ENCODE measurements around the gene ACTN1.

ACTN1 gene

GRCh38 chr14:68932231-68932630 lies 46.9 kb downstream of the ACTN1 start:
- H3K36me3 ChIP-seq (ENCODE audit: insufficient read depth, insufficient read length, low read length): peaks cover 62% of the 10 kb centered on the region
- H3K27me3 ChIP-seq (ENCODE audit: insufficient read depth, insufficient read length): no peaks in the 10 kb centered on the region
- no peaks in the 10 kb centered on the region for H3K9me3 ChIP-seq (ENCODE audit: insufficient read depth, low read length)
- TF ChIP-seq ZNF274 (IDR thresholded peaks at IDR 0.05; ENCODE audit: low read depth, low read length) (no peak), SUZ12 (IDR thresholded peaks at IDR 0.05; ENCODE audit: extremely low read depth, insufficient read depth, insufficient read length) (no peak), YY1 (IDR thresholded peaks at IDR 0.05; ENCODE audit: insufficient read depth, insufficient read length) (no peak)
- no peaks in the 10 kb centered on the region for H3K4me1 ChIP-seq (ENCODE audit: insufficient read depth, insufficient read length)
- no peak for DNase-seq (ENCODE audit: low read depth, low spot score)
- no peak overlapping the region for H3K4me3 ChIP-seq (ENCODE audit: insufficient read length, low read depth)
- H3K9ac ChIP-seq (ENCODE audit: insufficient read length, low read depth): no peak overlapping the region

- Histone ChIP-seq H3K4me1 (ENCODE audit: insufficient read depth, insufficient read length) (no peaks in the 10 kb centered on the region), H3K9me3 (ENCODE audit: insufficient read depth, low read length) (no peaks in the 10 kb centered on the region), H3K27me3 (ENCODE audit: insufficient read depth, insufficient read length) (no peaks in the 10 kb centered on the region), H3K4me3 (ENCODE audit: insufficient read length, low read depth) (no peak overlapping the region), H3K9ac (ENCODE audit: insufficient read length, low read depth) (no peak overlapping the region), H3K36me3 (ENCODE audit: insufficient read depth, insufficient read length, low read length) (peaks cover 63% of the 10 kb centered on the region)
- TF ChIP-seq SUZ12 (IDR thresholded peaks at IDR 0.05; ENCODE audit: extremely low read depth, insufficient read depth, insufficient read length) (no peak), YY1 (IDR thresholded peaks at IDR 0.05; ENCODE audit: insufficient read depth, insufficient read length) (no peak), ZNF274 (IDR thresholded peaks at IDR 0.05; ENCODE audit: low read depth, low read length) (no peak)
- DNase-seq (ENCODE audit: low read depth, low spot score): no peak
Measured at GRCh38 chr14:68931474-68932051, 47.5 kb downstream of the ACTN1 start.

DNA sequence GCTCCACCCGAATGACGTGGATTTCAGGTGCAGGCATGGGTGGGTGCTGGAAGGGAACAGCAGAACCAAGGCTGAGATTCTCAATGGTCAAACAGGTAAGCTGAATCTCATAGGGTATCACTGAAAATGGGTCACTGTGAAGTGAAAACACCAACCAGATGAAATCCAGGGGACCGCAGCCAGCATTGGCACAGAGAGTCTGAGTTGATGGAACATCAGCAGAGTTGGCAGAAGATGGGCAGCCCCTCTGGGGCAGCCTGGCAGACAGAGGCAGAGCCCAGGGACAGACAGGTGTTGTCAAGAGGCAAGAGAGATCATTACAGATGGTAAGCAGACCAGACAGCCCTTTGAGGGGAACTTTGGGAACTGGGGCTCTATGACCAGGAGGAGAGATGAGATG lies 48.0 kb downstream of the ACTN1 start:
- DNase-seq (ENCODE audit: low read depth, low spot score): no peak
- peaks cover 1% of the 10 kb centered on the region for H3K4me1 ChIP-seq (ENCODE audit: insufficient read depth, insufficient read length)
- TF ChIP-seq YY1 (IDR thresholded peaks at IDR 0.05; ENCODE audit: insufficient read depth, insufficient read length) (no peak), ZNF274 (IDR thresholded peaks at IDR 0.05; ENCODE audit: low read depth, low read length) (no peak), SUZ12 (IDR thresholded peaks at IDR 0.05; ENCODE audit: extremely low read depth, insufficient read depth, insufficient read length) (no peak)
- no peak overlapping the region for H3K9ac ChIP-seq (ENCODE audit: insufficient read length, low read depth)
- H3K36me3 ChIP-seq (ENCODE audit: insufficient read depth, insufficient read length, low read length): peaks cover 64% of the 10 kb centered on the region
- H3K4me3 ChIP-seq (ENCODE audit: insufficient read length, low read depth): no peak overlapping the region
- H3K27me3 ChIP-seq (ENCODE audit: insufficient read depth, insufficient read length): no peaks in the 10 kb centered on the region
- no peaks in the 10 kb centered on the region; the same call in 1 of the 2 replicates for H3K9me3 ChIP-seq (ENCODE audit: insufficient read depth, low read length)

GRCh38 chr14:68929623-68930307 lies 49.3 kb downstream of the ACTN1 start:
- H3K9ac ChIP-seq (ENCODE audit: insufficient read length, low read depth): no peak overlapping the region
- TF ChIP-seq ZNF274 (IDR thresholded peaks at IDR 0.05; ENCODE audit: low read depth, low read length): no peak
- TF ChIP-seq SUZ12 (IDR thresholded peaks at IDR 0.05; ENCODE audit: extremely low read depth, insufficient read depth, insufficient read length): no peak
- TF ChIP-seq YY1 (IDR thresholded peaks at IDR 0.05; ENCODE audit: insufficient read depth, insufficient read length): no peak
- H3K27me3 ChIP-seq (ENCODE audit: insufficient read depth, insufficient read length): no peaks in the 10 kb centered on the region
- no peak for DNase-seq (ENCODE audit: low read depth, low spot score)
- no peak overlapping the region for H3K4me3 ChIP-seq (ENCODE audit: insufficient read length, low read depth)
- no peaks in the 10 kb centered on the region; the same call in 1 of the 2 replicates for H3K9me3 ChIP-seq (ENCODE audit: insufficient read depth, low read length)
- peaks cover 73% of the 10 kb centered on the region for H3K36me3 ChIP-seq (ENCODE audit: insufficient read depth, insufficient read length, low read length)
- H3K4me1 ChIP-seq (ENCODE audit: insufficient read depth, insufficient read length): peaks cover 9% of the 10 kb centered on the region

DNA sequence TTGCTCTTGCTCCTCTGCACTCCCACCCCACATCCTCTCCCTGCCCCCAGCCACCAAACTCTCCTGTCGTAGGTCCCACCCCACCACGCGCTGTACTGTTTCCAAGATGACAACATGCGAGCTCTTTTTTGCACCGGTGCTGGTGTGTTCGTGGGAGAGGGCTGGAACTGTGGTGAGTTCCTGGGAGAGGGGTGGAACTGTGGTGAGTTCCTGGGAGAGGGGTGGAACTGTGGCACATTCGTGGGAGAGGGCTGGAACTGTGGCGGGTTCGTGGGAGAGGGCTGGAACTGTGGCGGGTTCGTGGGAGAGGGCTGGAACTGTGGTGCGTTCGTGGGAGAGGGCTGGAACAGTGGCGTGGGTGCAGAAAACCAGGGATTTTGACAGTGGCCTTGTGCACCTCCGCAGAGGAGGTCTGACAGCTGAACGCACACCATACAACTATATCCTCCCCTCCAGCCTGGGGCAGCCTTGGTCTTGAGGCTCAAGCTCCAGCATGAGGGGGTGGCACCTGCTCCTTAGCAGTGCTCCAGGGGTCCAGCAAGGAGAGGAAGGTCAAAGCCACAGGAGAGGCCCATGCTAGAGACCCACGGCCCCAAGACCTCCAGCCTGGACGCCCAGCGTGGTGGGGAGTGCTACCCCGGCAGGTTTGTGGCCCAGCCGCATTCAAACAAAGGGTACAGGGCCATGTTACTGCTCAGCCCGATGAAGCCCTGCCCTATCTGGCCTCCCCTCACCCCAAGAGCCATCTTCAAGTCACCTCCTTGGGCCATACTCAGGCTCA lies 50.1 kb downstream of the ACTN1 start:
- no peak for DNase-seq (ENCODE audit: low read depth, low spot score)

DNA sequence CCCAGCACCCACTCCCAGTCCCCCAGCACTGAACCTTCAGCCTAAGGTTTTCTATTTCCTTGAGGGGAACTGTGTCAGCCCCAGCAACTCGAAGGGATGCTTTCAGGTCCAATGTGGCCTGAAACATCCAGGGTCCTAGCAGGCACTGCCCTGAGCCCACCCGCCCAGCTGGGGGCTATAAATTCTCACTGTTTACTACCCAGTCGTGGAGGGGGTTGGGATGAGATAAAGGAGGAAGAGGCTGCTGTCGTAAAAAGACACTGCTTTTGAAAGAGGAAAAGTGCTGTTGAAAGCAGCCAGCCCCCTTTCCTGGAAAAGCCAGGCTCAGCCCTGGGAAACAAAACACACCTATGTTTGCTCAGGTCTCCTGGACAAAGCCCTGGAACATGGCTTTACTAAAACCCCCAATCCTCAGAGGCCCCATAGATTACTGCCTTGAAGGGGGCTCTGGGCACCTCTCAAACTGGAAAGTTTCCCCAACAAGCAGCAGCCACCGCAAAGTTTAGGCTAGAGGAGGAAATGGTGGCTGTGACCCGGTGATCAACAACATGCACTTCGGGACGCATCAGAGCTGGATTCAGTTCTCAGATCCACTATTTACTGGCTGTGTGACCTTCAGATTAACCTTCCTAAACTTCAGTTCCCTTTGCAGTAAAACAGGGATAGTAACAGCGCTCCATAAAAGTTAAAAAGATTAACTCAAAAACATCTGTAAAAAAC lies 51.0 kb downstream of the ACTN1 start:
- no peak overlapping the region for H3K4me3 ChIP-seq (ENCODE audit: insufficient read length, low read depth)
- peaks cover 12% of the 10 kb centered on the region for H3K4me1 ChIP-seq (ENCODE audit: insufficient read depth, insufficient read length)
- no peak for TF ChIP-seq SUZ12 (IDR thresholded peaks at IDR 0.05; ENCODE audit: extremely low read depth, insufficient read depth, insufficient read length)
- no peak for TF ChIP-seq YY1 (IDR thresholded peaks at IDR 0.05; ENCODE audit: insufficient read depth, insufficient read length)
- no peak for TF ChIP-seq ZNF274 (IDR thresholded peaks at IDR 0.05; ENCODE audit: low read depth, low read length)
- DNase-seq (ENCODE audit: low read depth, low spot score): no peak
- peaks cover 77% of the 10 kb centered on the region for H3K36me3 ChIP-seq (ENCODE audit: insufficient read depth, insufficient read length, low read length)
- no peaks in the 10 kb centered on the region for H3K27me3 ChIP-seq (ENCODE audit: insufficient read depth, insufficient read length)
- H3K9me3 ChIP-seq (ENCODE audit: insufficient read depth, low read length): no peaks in the 10 kb centered on the region; the same call in 1 of the 2 replicates
- H3K9ac ChIP-seq (ENCODE audit: insufficient read length, low read depth): no peak overlapping the region

More for the DNA sequence above, 50.1 kb downstream of the ACTN1 start:
- H3K4me1 ChIP-seq (ENCODE audit: insufficient read depth, insufficient read length): peaks cover 12% of the 10 kb centered on the region
- TF ChIP-seq SUZ12 (IDR thresholded peaks at IDR 0.05; ENCODE audit: extremely low read depth, insufficient read depth, insufficient read length) (no peak), YY1 (IDR thresholded peaks at IDR 0.05; ENCODE audit: insufficient read depth, insufficient read length) (no peak), ZNF274 (IDR thresholded peaks at IDR 0.05; ENCODE audit: low read depth, low read length) (no peak)
- no peaks in the 10 kb centered on the region for H3K27me3 ChIP-seq (ENCODE audit: insufficient read depth, insufficient read length)
- no peak overlapping the region for H3K4me3 ChIP-seq (ENCODE audit: insufficient read length, low read depth)
- no peaks in the 10 kb centered on the region; the same call in 1 of the 2 replicates for H3K9me3 ChIP-seq (ENCODE audit: insufficient read depth, low read length)
- H3K36me3 ChIP-seq (ENCODE audit: insufficient read depth, insufficient read length, low read length): peaks cover 72% of the 10 kb centered on the region
- H3K9ac ChIP-seq (ENCODE audit: insufficient read length, low read depth): no peak overlapping the region

Data from NT2/D1 (cell line).